HepG2 (cell line): Measurements from ENCODE around the gene ZCCHC3. TPM values are rescaled to one million over a fixed set of nuclear protein-coding genes. Genes with fewer than 3 reads are reported as not detected.

Experiments used
- ARNTL ChIP-seq: sonication (generic); formaldehyde crosslinking; IDR thresholded peaks from 2 replicates; pipeline ENCODE4 v1.4.0; 2020; ENCODE audit warnings: mild to moderate bottlenecking, missing genetic modification reagents
- E2F1 ChIP-seq: sonication (generic); formaldehyde crosslinking; IDR thresholded peaks from 2 replicates; pipeline ENCODE4 v1.5.0; 2020; ENCODE audit warnings: missing genetic modification reagents
- FOSL1 ChIP-seq: sonication (generic); formaldehyde crosslinking; IDR thresholded peaks from 2 replicates; pipeline ENCODE4 v1.9.0; 2021; ENCODE audit warnings: missing genetic modification reagents, borderline replicate concordance
- GFI1 ChIP-seq: sonication (generic); formaldehyde crosslinking; IDR thresholded peaks from 2 replicates; pipeline ENCODE4 v1.5.0; 2020; ENCODE audit warnings: missing genetic modification reagents, mild to moderate bottlenecking, borderline replicate concordance
- HMGA1 ChIP-seq: sonication (generic); formaldehyde crosslinking; conservative IDR thresholded peaks from 2 replicates; pipeline ENCODE4 v1.4.0; 2020; ENCODE audit warnings: missing genetic modification reagents
- IRX3 ChIP-seq: sonication (generic); formaldehyde crosslinking; IDR thresholded peaks from 2 replicates; pipeline ENCODE4 v1.8.1; 2023; ENCODE audit warnings: mild to moderate bottlenecking, low read depth, missing genetic modification reagents, borderline replicate concordance
- JUNB ChIP-seq: sonication (generic); formaldehyde crosslinking; IDR thresholded peaks from 2 replicates; pipeline ENCODE4 v1.8.0; 2022; ENCODE audit warnings: missing genetic modification reagents, mild to moderate bottlenecking, borderline replicate concordance
- NFIB ChIP-seq: sonication (generic); formaldehyde crosslinking; IDR thresholded peaks from 2 replicates; pipeline ENCODE4 v1.9.0; 2021; ENCODE audit warnings: missing genetic modification reagents, mild to moderate bottlenecking, borderline replicate concordance
- PHB2 ChIP-seq: fragments of 450-650 bp; IDR thresholded peaks from 2 replicates; pipeline ENCODE4 v1.6.1; 2018; ENCODE audit not compliant: partially characterized antibody
- RAD51 ChIP-seq: fragments of 450-650 bp; IDR thresholded peaks from 2 replicates; pipeline ENCODE4 v1.6.1; 2016; ENCODE audit warnings: borderline replicate concordance
- REPIN1 ChIP-seq: sonication (generic); formaldehyde crosslinking; IDR thresholded peaks from 2 replicates; pipeline ENCODE4 v1.8.0; 2022; ENCODE audit warnings: missing genetic modification reagents, low read depth, mild to moderate bottlenecking, borderline replicate concordance
- RFXANK ChIP-seq: IDR thresholded peaks from 2 replicates; pipeline ENCODE4 v1.6.1; 2016
- SMC3 ChIP-seq: IDR thresholded peaks from 2 replicates; pipeline ENCODE4 v1.6.1; 2011; ENCODE audit warnings: low read length, improper control_type of control experiment
- TCF7L2 ChIP-seq: IDR thresholded peaks from 2 replicates; pipeline ENCODE4 v1.6.1; 2011; ENCODE audit warnings: mild to moderate bottlenecking, low read depth, low read length, moderate library complexity
- TFDP2 ChIP-seq: sonication (generic); formaldehyde crosslinking; IDR thresholded peaks from 2 replicates; pipeline ENCODE4 v1.4.0; 2020; ENCODE audit warnings: missing genetic modification reagents
- TIGD3 ChIP-seq: sonication (generic); formaldehyde crosslinking; IDR thresholded peaks from 2 replicates; pipeline ENCODE4 v1.5.1; 2020; ENCODE audit warnings: mild to moderate bottlenecking, missing genetic modification reagents, borderline replicate concordance
- ZFAT ChIP-seq: sonication (generic); formaldehyde crosslinking; conservative IDR thresholded peaks from 2 replicates; pipeline ENCODE4 v1.8.1; 2023; ENCODE audit warnings: missing genetic modification reagents, inconsistent platforms
- ZFP82 ChIP-seq: sonication (generic); formaldehyde crosslinking; IDR thresholded peaks from 2 replicates; pipeline ENCODE4 v1.5.1; 2020; ENCODE audit warnings: mild to moderate bottlenecking, missing genetic modification reagents, borderline replicate concordance
- ZNF143 ChIP-seq: sonication (generic); formaldehyde crosslinking; IDR thresholded peaks from 2 replicates; pipeline ENCODE4 v1.4.0; 2020; ENCODE audit warnings: missing genetic modification reagents
- ZNF180 ChIP-seq: sonication (generic); formaldehyde crosslinking; IDR thresholded peaks from 2 replicates; pipeline ENCODE4 v1.4.0; 2020; ENCODE audit warnings: low read depth, missing genetic modification reagents, borderline replicate concordance
- ZNF230 ChIP-seq: sonication (generic); formaldehyde crosslinking; IDR thresholded peaks from 2 replicates; pipeline ENCODE4 v1.4.0; 2020; ENCODE audit warnings: mild to moderate bottlenecking, missing genetic modification reagents
- ZNF251 ChIP-seq: sonication (generic); formaldehyde crosslinking; IDR thresholded peaks from 2 replicates; pipeline ENCODE4 v1.9.0; 2021; ENCODE audit warnings: mild to moderate bottlenecking, missing genetic modification reagents
- ZNF274 ChIP-seq: sonication (generic); formaldehyde crosslinking; IDR thresholded peaks from 2 replicates; pipeline ENCODE4 v1.5.1; 2020; ENCODE audit warnings: mild to moderate bottlenecking, missing genetic modification reagents
- ZNF501 ChIP-seq: sonication (generic); formaldehyde crosslinking; IDR thresholded peaks from 2 replicates; pipeline ENCODE4 v1.5.1; 2020; ENCODE audit warnings: mild to moderate bottlenecking, moderate library complexity, missing genetic modification reagents
- ZNF792 ChIP-seq: IDR thresholded peaks from 2 replicates; pipeline ENCODE4 v1.6.1; 2016
- ZSCAN31 ChIP-seq: sonication (generic); formaldehyde crosslinking; IDR thresholded peaks from 2 replicates; pipeline ENCODE4 v1.5.0; 2020; ENCODE audit warnings: low read depth, mild to moderate bottlenecking, missing genetic modification reagents
- polyA plus RNA-seq, 8 experiments: library from polyadenylated mRNA; depleted of rRNA in 3 of 8; stranded (reverse) in 7 of 8; unstranded in 1 of 8; fragments of >200 nt; fragmentation: Illumina TruSeq in 4 of 8; extraction: Trizol in 4 of 8; gene quantifications; 2 replicates each; pipeline versions ENCODE4 v1.2.1 to v1.2.3, GENCODE V29; 2011 to 2016; ENCODE audit warnings: low read depth in 4 of 8, missing spikeins in 1 of 8, mixed read lengths in 1 of 8; ENCODE audit not compliant: insufficient read depth in 1 of 8
- total RNA-seq, 5 experiments: library from RNA; depleted of rRNA; stranded (reverse); fragments of >200 nt; fragmentation: Illumina TruSeq; extraction: Trizol; gene quantifications; 2 replicates each; pipeline ENCODE4 v1.2.3, GENCODE V29; 2016; ENCODE audit warnings: low read depth in 1 of 5
- TF ChIP-seq, protein P1 (sequence below): sonication (generic); formaldehyde crosslinking; IDR thresholded peaks from 2 replicates; pipeline ENCODE4 v1.5.0; 2020; ENCODE audit warnings: missing genetic modification reagents

Gene ZCCHC3
- total and polyA plus RNA-seq, 2 of the 13 experiments (the other 11 are each of a cell fraction or from before 2014, with no cell fraction given) = 46.6 to 63.0 TPM

- peak; percentile 5; the same call in 1 of the 2 replicates for TF ChIP-seq SMC3
- peak; percentile 91; the same call in 1 of the 2 replicates for TF ChIP-seq REPIN1
- TF ChIP-seq PHB2 = no peak
- TF ChIP-seq, protein P1, sequence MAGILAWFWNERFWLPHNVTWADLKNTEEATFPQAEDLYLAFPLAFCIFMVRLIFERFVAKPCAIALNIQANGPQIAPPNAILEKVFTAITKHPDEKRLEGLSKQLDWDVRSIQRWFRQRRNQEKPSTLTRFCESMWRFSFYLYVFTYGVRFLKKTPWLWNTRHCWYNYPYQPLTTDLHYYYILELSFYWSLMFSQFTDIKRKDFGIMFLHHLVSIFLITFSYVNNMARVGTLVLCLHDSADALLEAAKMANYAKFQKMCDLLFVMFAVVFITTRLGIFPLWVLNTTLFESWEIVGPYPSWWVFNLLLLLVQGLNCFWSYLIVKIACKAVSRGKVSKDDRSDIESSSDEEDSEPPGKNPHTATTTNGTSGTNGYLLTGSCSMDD (CRISPR knock-in tag) = no peak; the same call in 1 of the 2 replicates
- TF ChIP-seq TIGD3 (CRISPR knock-in tag) = no peak
- 0 out of 2 replicates have a peak, but pooled peaks have one; percentile 56 for TF ChIP-seq IRX3 (CRISPR knock-in tag)
- peak; percentile 99 for TF ChIP-seq ZSCAN31 (CRISPR knock-in tag)
- TF ChIP-seq ZNF274 (CRISPR knock-in tag) = peak; percentile 99
- peak; percentile 93 for TF ChIP-seq ZNF180 (CRISPR knock-in tag)
- peak; percentile 89 for TF ChIP-seq GFI1 (CRISPR knock-in tag)
- TF ChIP-seq HMGA1 (CRISPR knock-in tag) = no peak
- TF ChIP-seq RFXANK = peak; percentile 97
- peak; percentile 90; the same call in 1 of the 2 replicates for TF ChIP-seq ZNF230
- peak; percentile 66; the same call in 1 of the 2 replicates for TF ChIP-seq FOSL1
- no peak for TF ChIP-seq TCF7L2
- peak; percentile 100 for TF ChIP-seq ZNF501 (CRISPR knock-in tag)
- peak; percentile 94 for TF ChIP-seq ARNTL (CRISPR knock-in tag)
- no peak for TF ChIP-seq NFIB (CRISPR knock-in tag)
- peak; percentile 98 for TF ChIP-seq E2F1 (CRISPR knock-in tag)
- TF ChIP-seq RAD51 = no peak
- TF ChIP-seq ZFP82 (CRISPR knock-in tag) = peak; percentile 98
- TF ChIP-seq JUNB (CRISPR knock-in tag) = peak; percentile 80
- peak; percentile 99 for TF ChIP-seq ZNF792 (CRISPR knock-in tag)
- TF ChIP-seq ZFAT (CRISPR knock-in tag) = peak; percentile 93
- TF ChIP-seq ZNF251 = peak; percentile 84; the same call in 1 of the 2 replicates
- TF ChIP-seq ZNF143 (CRISPR knock-in tag) = peak; percentile 90
- peak; percentile 98 for TF ChIP-seq TFDP2
Observed at GRCh38 chr20:297098-297924, at the start of gene ZCCHC3 (continued).
